B cell (primary cell): ENCODE measurements around the gene EPB41L5. TPM values are rescaled to one million over a fixed set of nuclear protein-coding genes. Genes with fewer than 3 reads are reported as not detected.

ENCODE experiments used
- ATAC-seq: fragments of 200-7000 bp; cut with Tn5 transposase; one replicate; pipeline ENCODE4 v1.10.0; 2021; ENCODE audit warnings: low read depth, mild to moderate bottlenecking, moderate number of reproducible peaks, moderate library complexity
- CTCF ChIA-PET: fragments of 350-600 bp; sonication (Branson Sonifier 250); formaldehyde crosslinking; loops from one replicate; lab custom pipeline; 2021; ENCODE audit warnings: antibody characterized with exemption, inconsistent platforms; lab: Charles Lee
- POLR2A ChIA-PET: fragments of 350-600 bp; sonication (Branson Sonifier 250); formaldehyde crosslinking; loops from one replicate; lab custom pipeline; 2021; ENCODE audit warnings: antibody characterized with exemption; lab: Charles Lee
- DNase-seq: peaks from one replicate; pipeline ENCODE4 v3.0.0; 2013
- H2AFZ ChIP-seq: 2 replicates; pipeline ENCODE4 v1.6.1; 2012; ENCODE audit warnings: mild to moderate bottlenecking, low read depth, low read length; ENCODE audit not compliant: insufficient read depth, poor library complexity, severe bottlenecking
- H3K27ac ChIP-seq, 2 donors: 1 replicate in 1 of 2; 2 replicates in 1 of 2; pipeline ENCODE4 v1.5.1; 2012 to 2013; ENCODE audit warnings: low read length in 2 of 2, mild to moderate bottlenecking in 2 of 2, moderate library complexity in 1 of 2
- H3K27me3 ChIP-seq, 4 experiments: fragments of 200-600 bp in 1 of 4; sonication (generic) in 1 of 4; replicated peaks in 1 of 4; 1 replicate in 2 of 4; 2 replicates in 2 of 4; pipeline versions ENCODE4 v1.6.1 to v1.7.0; 2013 to 2016; ENCODE audit warnings: low read length in 3 of 4, mild to moderate bottlenecking in 2 of 4, mixed read lengths in 1 of 4, moderate library complexity in 1 of 4; ENCODE audit not compliant: insufficient read depth in 4 of 4, control insufficient read depth in 3 of 4; ENCODE audit errors: control extremely low read depth in 1 of 4
- H3K36me3 ChIP-seq, 2 experiments: replicated peaks in 1 of 2; 1 replicate in 1 of 2; 2 replicates in 1 of 2; pipeline versions ENCODE4 v1.6.1 to v1.7.1; 2013; ENCODE audit warnings: low read length in 1 of 2; ENCODE audit not compliant: insufficient read depth in 2 of 2, control insufficient read depth in 1 of 2; ENCODE audit errors: control extremely low read depth in 1 of 2, extremely low read depth in 1 of 2
- H3K4me1 ChIP-seq, 2 donors: fragments of 200-600 bp in 1 of 2; sonication (generic) in 1 of 2; 1 replicate in 1 of 2; 2 replicates in 1 of 2; pipeline versions ENCODE4 v1.5.1 to v1.6.1; 2013 to 2017; ENCODE audit warnings: low read length in 2 of 2; ENCODE audit not compliant: control insufficient read depth in 2 of 2, insufficient read depth in 2 of 2
- H3K4me2 ChIP-seq: replicated peaks from 2 replicates; pipeline ENCODE3; 2012; ENCODE audit warnings: mild to moderate bottlenecking, low read depth, low read length; ENCODE audit not compliant: poor library complexity, severe bottlenecking
- H3K4me3 ChIP-seq, 5 experiments: fragments of 200-600 bp in 1 of 5; sonication (generic) in 1 of 5; 1 replicate in 3 of 5; 2 replicates in 2 of 5; pipeline versions ENCODE4 v1.5.1 to v1.7.0; 2011 to 2016; ENCODE audit warnings: low read length in 4 of 5, mild to moderate bottlenecking in 4 of 5, low read depth in 2 of 5, control low read depth in 1 of 5, moderate library complexity in 1 of 5; ENCODE audit not compliant: insufficient read depth in 1 of 5; ENCODE audit errors: control extremely low read depth in 1 of 5, extremely low read depth in 1 of 5
- H3K79me2 ChIP-seq: fragments of 200-600 bp; sonication (generic); one replicate; pipeline ENCODE4 v1.6.0; 2016; ENCODE audit warnings: low read length; ENCODE audit not compliant: control insufficient read depth, insufficient read depth
- H3K9ac ChIP-seq: fragments of 200-600 bp; sonication (generic); 2 replicates; pipeline ENCODE4 v1.6.1; 2017; ENCODE audit warnings: mild to moderate bottlenecking, low read length, moderate library complexity
- H3K9me3 ChIP-seq, 3 donors: one replicate each; pipeline versions ENCODE4 v1.6.1 to v1.7.1; 2013; ENCODE audit warnings: low read length in 2 of 3; ENCODE audit not compliant: control insufficient read depth in 2 of 3, insufficient read depth in 1 of 3; ENCODE audit errors: control extremely low read depth in 1 of 3
- H4K20me1 ChIP-seq: 2 replicates; pipeline ENCODE4 v1.6.0; 2012; ENCODE audit warnings: mild to moderate bottlenecking, low read length; ENCODE audit not compliant: insufficient read depth, control insufficient read depth, poor library complexity, severe bottlenecking
- H3K27ac Mint-ChIP-seq: one replicate; pipeline ENCODE4 v1.8.0; 2021; ENCODE audit warnings: mixed read lengths
- H3K27me3 Mint-ChIP-seq: one replicate; pipeline ENCODE4 v1.8.0; 2021; ENCODE audit warnings: mixed read lengths
- H3K4me1 Mint-ChIP-seq: one replicate; pipeline ENCODE4 v1.8.0; 2021; ENCODE audit warnings: mixed read lengths
- H3K4me3 Mint-ChIP-seq: one replicate; pipeline ENCODE4 v1.8.0; 2021; ENCODE audit warnings: mixed read lengths
- H3K9me3 Mint-ChIP-seq: one replicate; pipeline ENCODE4 v1.8.0; 2022; ENCODE audit warnings: mixed read lengths; ENCODE audit not compliant: insufficient read depth
- CTCF ChIP-seq: fragments of 200-600 bp; IDR thresholded peaks from one replicate; pipeline ENCODE4 v1.8.0; 2022; ENCODE audit warnings: antibody characterized with exemption, mild to moderate bottlenecking
- EZH2 ChIP-seq: IDR thresholded peaks from 2 replicates; pipeline ENCODE4 v1.6.1; 2012; ENCODE audit warnings: borderline replicate concordance, low read depth, mild to moderate bottlenecking, moderate library complexity, low read length; ENCODE audit not compliant: insufficient read depth, poor library complexity, severe bottlenecking
- WGBS: methylation state at CpG from one replicate; pipeline ENCODE4 v1.1.5; 2013; ENCODE audit warnings: missing lambda C conversion rate; ENCODE audit not compliant: insufficient coverage; 5-methylcytosine and 5-hydroxymethylcytosine counted together
- intact Hi-C: fragments of 100-400 bp; cut with micrococcal nuclease; formaldehyde crosslinking; loops from one replicate; pipeline ENCODE4 v1.10.0; 2022
- polyA plus RNA-seq: library from polyadenylated mRNA; depleted of rRNA; stranded (reverse); fragments of >200 nt; gene quantifications from 2 replicates; pipeline ENCODE4 v1.2.3, GENCODE V29; 2012
- total RNA-seq, 2 donors: library from RNA; stranded (reverse); fragments of 120-200 nt in 1 of 2; gene quantifications; 1 replicate in 1 of 2; 2 replicates in 1 of 2; pipeline versions ENCODE4 v1.2.3 to v1.2.4, GENCODE V29; 2013 to 2022

EPB41L5 gene
- total and polyA plus RNA-seq, 2 donors (not counting 1 experiment from before 2014, with no cell fraction given), result 3.9 to 14.0 TPM

GRCh38 chr2:120227111-120227991, 214.5 kb downstream of the EPB41L5 start:
- Mint-ChIP-seq H3K9me3 (no peaks in the 10 kb centered on the region), H3K4me3 (no peak overlapping the region), H3K27me3 (no peaks in the 10 kb centered on the region), H3K4me1 (peaks cover 54% of the 10 kb centered on the region), H3K27ac (peak overlapping the region; percentile 2)
- Histone ChIP-seq H3K79me2 (peaks cover 30% of the 10 kb centered on the region), H4K20me1 (peaks cover 2% of the 10 kb centered on the region), H3K9ac (no peak overlapping the region), H3K4me1 (peaks cover 27 to 37% of the 10 kb centered on the region in 2 donors), H3K27me3 (no peaks in the 10 kb centered on the region), H3K9me3 (peaks cover 0 to 5% (median 2%) of the 10 kb centered on the region in 3 donors), H3K4me2 (no peak overlapping the region), H3K27ac (no peak overlapping the region), H3K4me3 (no peak overlapping the region), H2AFZ (no peak overlapping the region), H3K36me3 (no peaks in the 10 kb centered on the region)
- TF ChIP-seq CTCF, result no peak
- no peak for TF ChIP-seq EZH2
- POLR2A ChIA-PET, result no interaction called here
- 47% methylated on average over 16 of the region's 16 CpGs for WGBS
- intact Hi-C loops, result no loop called here
- ATAC-seq (no peak), DNase-seq (no peak)
- CTCF ChIA-PET, result interaction anchor here (0.8 to 2.0 kb wide), 5 partner anchors 10 to 86 kb away, joined by 3 to 8 read pairs (median 3); no protein-coding TSS in a partner anchor

GRCh38 chr2:120228503-120228902, 215.6 kb downstream of the EPB41L5 start:
- Histone ChIP-seq H3K27me3 (no peaks in the 10 kb centered on the region), H3K79me2 (peaks cover 30% of the 10 kb centered on the region), H3K36me3 (no peaks in the 10 kb centered on the region), H3K4me3 (no peak overlapping the region), H3K4me2 (no peak overlapping the region), H3K4me1 (peaks cover 34 to 43% of the 10 kb centered on the region in 2 donors), H2AFZ (no peak overlapping the region), H3K9ac (no peak overlapping the region), H3K27ac (no peak overlapping the region), H3K9me3 (no peaks in the 10 kb centered on the region), H4K20me1 (no peaks in the 10 kb centered on the region)
- intact Hi-C loops, result loop anchor here (2.0 kb wide), 1 partner anchor 84 kb away; no protein-coding TSS in a partner anchor
- Mint-ChIP-seq H3K27me3 (no peaks in the 10 kb centered on the region), H3K4me1 (peaks cover 60% of the 10 kb centered on the region), H3K9me3 (no peaks in the 10 kb centered on the region), H3K4me3 (no peak overlapping the region), H3K27ac (no peak overlapping the region)
- ATAC-seq (no peak), DNase-seq (no peak)
- POLR2A ChIA-PET, result no interaction called here
- CTCF ChIA-PET, result interaction anchor here (1.1 to 2.0 kb wide), 5 partner anchors 23 to 86 kb away, joined by 3 to 8 read pairs (median 3); no protein-coding TSS in a partner anchor
- 49% methylated on average over 2 of the region's 5 CpGs for WGBS
- TF ChIP-seq CTCF, result no peak
- TF ChIP-seq EZH2, result no peak
